B cell (primary cell): ENCODE results near the gene CIAPIN1.

Source experiments
- EZH2 ChIP-seq: IDR thresholded peaks from 2 replicates; pipeline ENCODE4 v1.6.1; 2012; ENCODE audit warnings: borderline replicate concordance, low read depth, mild to moderate bottlenecking, moderate library complexity, low read length; ENCODE audit not compliant: insufficient read depth, poor library complexity, severe bottlenecking
- TF ChIP-seq, protein P1 (sequence below): fragments of 200-600 bp; IDR thresholded peaks from one replicate; pipeline ENCODE4 v1.8.0; 2022; ENCODE audit warnings: antibody characterized with exemption, mild to moderate bottlenecking

GRCh38 chr16:57435838-57436237 is 11.3 kb downstream of the CIAPIN1 start:
- TF ChIP-seq, protein P1, sequence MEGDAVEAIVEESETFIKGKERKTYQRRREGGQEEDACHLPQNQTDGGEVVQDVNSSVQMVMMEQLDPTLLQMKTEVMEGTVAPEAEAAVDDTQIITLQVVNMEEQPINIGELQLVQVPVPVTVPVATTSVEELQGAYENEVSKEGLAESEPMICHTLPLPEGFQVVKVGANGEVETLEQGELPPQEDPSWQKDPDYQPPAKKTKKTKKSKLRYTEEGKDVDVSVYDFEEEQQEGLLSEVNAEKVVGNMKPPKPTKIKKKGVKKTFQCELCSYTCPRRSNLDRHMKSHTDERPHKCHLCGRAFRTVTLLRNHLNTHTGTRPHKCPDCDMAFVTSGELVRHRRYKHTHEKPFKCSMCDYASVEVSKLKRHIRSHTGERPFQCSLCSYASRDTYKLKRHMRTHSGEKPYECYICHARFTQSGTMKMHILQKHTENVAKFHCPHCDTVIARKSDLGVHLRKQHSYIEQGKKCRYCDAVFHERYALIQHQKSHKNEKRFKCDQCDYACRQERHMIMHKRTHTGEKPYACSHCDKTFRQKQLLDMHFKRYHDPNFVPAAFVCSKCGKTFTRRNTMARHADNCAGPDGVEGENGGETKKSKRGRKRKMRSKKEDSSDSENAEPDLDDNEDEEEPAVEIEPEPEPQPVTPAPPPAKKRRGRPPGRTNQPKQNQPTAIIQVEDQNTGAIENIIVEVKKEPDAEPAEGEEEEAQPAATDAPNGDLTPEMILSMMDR, result no peak
- TF ChIP-seq EZH2, result no peak
